HG02938 (cell line): Measurements from ENCODE around the gene ZBTB25.
"Not testable (repeated sequence)": the region's sequence is repeated elsewhere in the genome, so short reads cannot be mapped to it uniquely, and the experiment has no call there.

Source experiments
- ATAC-seq: cut with Tn5 transposase; IDR thresholded peaks from one replicate; pipeline ENCODE4 v1.9.1; 2021; ENCODE audit warnings: mild to moderate bottlenecking, moderate library complexity; ENCODE audit not compliant: unreplicated experiment

ZBTB25 gene

GRCh38 chr14:64517667-64518066 lies 14.0 kb upstream of the ZBTB25 start:
- not testable (repeated sequence) for ATAC-seq

GRCh38 chr14:64516969-64517368 lies 13.3 kb upstream of the ZBTB25 start:
- ATAC-seq = no peak

- no peak for ATAC-seq
Observed at GRCh38 chr14:64515053-64515452, 11.4 kb upstream of the ZBTB25 start.

DNA sequence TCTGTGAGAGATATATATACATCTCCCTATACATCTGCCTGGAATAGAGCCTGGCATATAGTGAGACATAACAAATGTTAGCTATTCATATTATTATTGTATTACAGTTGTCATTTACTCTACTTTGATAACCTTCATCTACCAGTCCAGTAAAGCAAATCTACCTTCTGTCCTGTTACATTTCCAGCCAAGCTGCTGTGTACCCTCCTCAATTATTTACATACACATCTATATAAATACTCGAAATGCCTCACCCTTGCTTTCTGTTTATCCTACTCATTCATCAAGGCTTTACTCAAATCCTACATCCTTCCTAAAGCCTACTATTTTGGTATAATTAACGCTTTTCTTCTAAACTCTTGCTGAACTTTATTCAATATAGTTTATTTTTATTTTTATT lies 9.6 kb upstream of the ZBTB25 start:
- ATAC-seq = no peak

- no peak for ATAC-seq
Observed at GRCh38 chr14:64510825-64511671, 7.4 kb upstream of the ZBTB25 start.

- no peak for ATAC-seq
Observed at GRCh38 chr14:64509036-64509435, 5.4 kb upstream of the ZBTB25 start.

- no peak for ATAC-seq
Observed at GRCh38 chr14:64508215-64508776, 4.7 kb upstream of the ZBTB25 start.

GRCh38 chr14:64507376-64508156 lies 3.9 kb upstream of the ZBTB25 start:
- no peak for ATAC-seq

- ATAC-seq = no peak
Observed at GRCh38 chr14:64506721-64507120, 3.1 kb upstream of the ZBTB25 start.

DNA sequence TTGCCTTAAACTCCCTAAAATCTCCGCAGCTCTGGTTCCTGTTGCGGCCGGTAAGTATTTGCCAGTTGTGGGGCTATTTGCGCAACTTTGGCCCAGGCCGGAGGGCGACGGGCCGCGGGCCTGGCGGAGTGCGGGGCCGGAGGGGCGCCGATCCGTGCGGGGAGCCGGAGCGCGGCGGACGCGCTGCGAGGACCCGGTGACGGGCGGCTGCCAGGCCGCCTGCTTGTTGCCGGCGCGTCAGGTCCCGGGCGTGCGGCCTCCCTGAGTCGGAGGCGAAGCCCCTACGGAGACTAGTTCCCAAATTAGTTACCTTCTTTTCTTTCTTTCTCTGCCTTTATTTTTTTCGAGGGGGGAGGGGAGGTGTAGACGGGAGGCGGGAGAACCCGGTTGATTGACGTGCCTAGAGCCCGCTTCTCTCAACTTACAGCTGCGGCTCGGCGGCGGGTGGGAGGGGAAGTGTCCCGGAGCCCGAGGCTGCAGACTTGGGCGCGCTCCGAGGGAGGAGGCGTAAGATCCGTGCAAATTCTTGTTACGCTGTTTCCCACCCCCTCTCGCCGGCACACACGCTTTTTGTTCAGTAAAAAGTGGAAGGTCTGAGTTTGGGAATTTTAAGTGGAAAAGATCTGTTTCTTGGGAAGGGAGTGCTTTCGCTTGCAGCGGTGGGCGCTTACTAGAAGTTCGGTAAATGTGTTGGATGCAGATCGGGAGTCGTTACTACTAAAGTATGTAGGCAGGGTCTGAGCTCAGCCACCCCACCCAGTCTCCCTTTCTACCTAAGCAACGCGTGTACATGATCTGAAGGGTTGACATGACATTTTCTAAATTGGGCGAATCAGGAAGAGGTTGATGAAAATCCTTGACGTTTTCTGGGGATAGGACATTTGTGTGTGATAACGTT lies 1.5 kb upstream of the ZBTB25 start:
- ATAC-seq = peak; percentile 14

DNA sequence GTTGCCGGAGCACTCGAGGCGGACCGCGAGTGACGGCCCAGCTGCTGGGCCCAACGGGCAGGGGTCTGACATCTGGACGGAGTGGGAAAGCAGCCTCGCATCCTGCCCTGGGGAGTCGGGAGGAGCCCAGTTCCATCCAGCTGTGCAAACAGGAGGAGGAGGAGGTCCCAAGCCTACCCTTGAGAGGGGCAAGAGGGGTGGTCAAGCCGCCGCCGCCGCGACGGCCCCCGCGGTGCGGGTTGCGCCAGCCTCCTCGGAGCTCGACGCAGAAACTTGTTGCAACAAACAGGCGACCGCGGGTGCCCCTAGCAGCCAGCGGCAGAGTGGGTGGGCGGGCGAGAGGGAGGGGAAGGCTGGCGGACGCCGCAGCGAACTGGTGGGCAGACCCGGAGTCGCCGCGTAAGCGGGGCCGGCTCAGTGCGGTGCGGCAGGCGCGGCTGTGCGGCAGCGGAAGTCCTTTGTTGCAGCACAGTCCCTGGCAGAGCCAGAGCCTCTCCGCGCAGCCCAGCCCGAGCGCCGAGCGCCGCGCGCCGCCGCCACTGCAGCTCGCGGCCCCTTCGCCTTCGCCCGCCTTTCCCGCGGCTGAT lies 765 bp upstream of the ZBTB25 start, which contains the start of gene ZBTB1:
ZBTB1 (plus strand) TSS at position 461 of the 587 bp plus-strand sequence. CDS start 16,735 bp downstream, outside the sequence.
- peak; percentile 22 for ATAC-seq

- no peak for ATAC-seq
Observed at GRCh38 chr14:64502887-64503433, 678 bp downstream of the ZBTB25 start.

GRCh38 chr14:64502456-64502855 lies 1.2 kb downstream of the ZBTB25 start:
- ATAC-seq = no peak

- ATAC-seq = no peak
Observed at GRCh38 chr14:64501411-64502171, 2.0 kb downstream of the ZBTB25 start.

DNA sequence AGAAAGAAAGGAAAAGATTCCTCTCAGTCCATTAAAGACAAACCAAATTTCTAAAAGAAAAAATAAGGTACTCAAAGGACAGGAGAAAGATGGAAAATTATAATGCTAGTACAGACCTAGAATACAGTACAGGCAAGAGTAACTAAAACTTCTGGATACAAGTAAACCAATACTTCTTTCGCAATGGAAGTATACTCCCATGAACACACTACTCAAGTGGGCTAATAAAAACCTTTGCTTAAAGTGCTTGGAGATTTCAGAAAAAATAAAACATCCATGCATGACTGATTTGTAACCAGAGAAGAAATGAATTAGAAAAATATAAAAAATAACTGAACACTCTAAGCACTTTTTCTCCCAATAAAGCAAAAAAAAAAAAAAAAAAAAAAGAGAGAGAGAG lies 3.5 kb downstream of the ZBTB25 start:
- no peak for ATAC-seq

DNA sequence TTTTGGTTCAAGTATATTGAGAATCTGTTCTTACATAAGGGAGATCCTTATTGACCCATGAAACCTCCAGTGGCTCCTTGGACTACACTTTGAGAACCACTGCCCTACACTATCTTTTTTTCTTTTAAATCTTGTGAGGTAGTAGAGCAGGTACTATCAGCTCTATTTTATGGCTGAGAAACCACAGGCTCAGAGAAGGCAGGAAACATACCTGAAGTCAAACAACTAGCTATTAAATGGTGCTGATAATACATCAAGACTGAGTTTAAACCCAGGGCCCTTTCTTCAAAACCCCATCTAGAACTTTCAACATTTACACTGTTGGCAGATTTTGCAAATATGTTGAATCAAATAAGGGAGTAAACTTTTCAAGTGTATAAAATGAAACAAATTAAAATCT lies 6.9 kb downstream of the ZBTB25 start:
- no peak for ATAC-seq

DNA sequence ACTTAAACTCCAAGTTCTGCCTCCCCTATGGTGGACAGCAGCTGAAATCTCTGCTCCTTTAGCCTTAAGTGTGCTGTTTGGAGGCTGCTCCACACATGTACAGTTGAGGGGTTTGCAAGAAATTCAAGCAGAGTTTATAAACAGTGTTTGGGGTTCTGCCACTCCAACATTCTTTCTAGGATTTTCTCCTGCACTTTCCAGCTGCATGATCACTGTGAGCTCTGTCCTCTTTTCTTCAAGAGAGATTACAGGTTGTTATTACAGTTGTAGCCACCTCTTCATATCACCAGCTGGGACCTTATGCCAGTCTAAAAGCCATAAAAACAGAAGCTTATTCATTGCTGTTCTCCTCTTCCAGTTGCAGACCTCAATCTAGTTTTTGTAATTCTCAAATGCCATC lies 8.4 kb downstream of the ZBTB25 start:
- ATAC-seq = no peak

GRCh38 chr14:64493455-64493854 lies 10.2 kb downstream of the ZBTB25 start:
- ATAC-seq = no peak

- no peak for ATAC-seq
Observed at GRCh38 chr14:64491637-64492036, 12.0 kb downstream of the ZBTB25 start.
